SH-SY5Y (cell line): Measurements from ENCODE around the gene MAN1A2.

ENCODE experiments used
- GATA2 ChIP-seq: IDR thresholded peaks from 2 replicates; pipeline ENCODE4 v1.6.1; 2011; ENCODE audit warnings: mild to moderate bottlenecking, low read depth, low read length
- GATA3 ChIP-seq: IDR thresholded peaks from 2 replicates; pipeline ENCODE4 v1.6.1; 2011; ENCODE audit warnings: low read depth, mild to moderate bottlenecking, low read length, moderate library complexity

The MAN1A2 gene

DNA sequence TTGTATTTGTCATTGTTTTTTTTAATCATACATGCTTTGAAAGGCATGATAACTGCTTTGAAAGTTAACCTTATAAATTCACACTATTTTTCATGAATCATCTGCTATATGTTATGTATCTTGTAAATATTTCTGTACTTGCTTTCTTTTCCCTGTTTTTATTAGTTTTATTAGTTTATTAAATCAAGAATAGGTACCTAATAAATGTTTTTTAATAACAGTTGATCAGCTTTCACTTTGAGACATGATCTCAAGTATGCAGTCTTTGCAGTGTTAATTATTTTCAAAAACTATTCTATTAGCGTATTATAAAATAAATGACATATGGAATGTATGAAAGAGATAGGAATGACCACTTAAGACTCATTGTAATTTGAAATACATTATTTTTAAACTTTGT, 127.8 kb downstream of the MAN1A2 start:
- no peak for TF ChIP-seq GATA3
- no peak for TF ChIP-seq GATA2

DNA sequence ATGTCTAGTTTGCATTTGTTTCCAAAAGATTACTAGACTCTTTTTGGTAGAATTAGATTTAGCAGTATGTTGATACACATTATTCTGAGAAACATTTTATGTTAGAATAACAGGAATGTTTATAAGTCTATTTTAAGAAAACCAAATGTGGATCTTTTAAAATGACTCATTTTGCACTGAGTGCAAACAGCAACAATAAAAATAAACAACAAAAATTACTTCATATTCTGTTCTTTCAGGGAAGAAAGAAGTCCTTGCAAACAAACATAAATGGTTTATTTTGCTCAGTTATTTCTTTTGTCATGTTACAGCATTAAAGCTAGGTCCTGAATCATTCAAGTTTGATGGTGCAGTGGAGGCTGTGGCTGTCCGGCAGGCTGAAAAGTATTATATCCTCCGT, 131.8 kb downstream of the MAN1A2 start:
- TF ChIP-seq GATA2: no peak
- no peak for TF ChIP-seq GATA3

DNA sequence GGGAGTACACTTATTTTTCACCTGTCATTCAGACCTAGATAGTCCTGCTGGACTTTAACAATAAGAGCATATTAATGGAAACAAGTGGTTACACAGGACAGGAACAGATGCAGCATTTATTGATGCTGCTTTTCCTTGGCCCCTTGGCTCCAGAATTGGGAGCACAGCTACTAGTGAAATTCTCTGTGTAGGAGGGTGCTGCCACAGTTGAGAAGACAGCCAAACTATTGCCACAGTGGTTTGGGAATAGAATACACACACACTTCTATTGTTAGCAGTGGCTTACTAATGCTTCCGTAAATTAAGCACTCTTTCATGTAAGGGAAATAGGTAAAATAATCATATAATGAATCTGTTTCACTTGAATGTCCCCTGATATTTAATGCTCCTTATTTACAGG, 133.3 kb downstream of the MAN1A2 start:
- TF ChIP-seq GATA2 (no peak), GATA3 (no peak)

GRCh38 chr1:117501281-117501680, 134.0 kb downstream of the MAN1A2 start:
- TF ChIP-seq GATA3: no peak
- no peak for TF ChIP-seq GATA2

DNA sequence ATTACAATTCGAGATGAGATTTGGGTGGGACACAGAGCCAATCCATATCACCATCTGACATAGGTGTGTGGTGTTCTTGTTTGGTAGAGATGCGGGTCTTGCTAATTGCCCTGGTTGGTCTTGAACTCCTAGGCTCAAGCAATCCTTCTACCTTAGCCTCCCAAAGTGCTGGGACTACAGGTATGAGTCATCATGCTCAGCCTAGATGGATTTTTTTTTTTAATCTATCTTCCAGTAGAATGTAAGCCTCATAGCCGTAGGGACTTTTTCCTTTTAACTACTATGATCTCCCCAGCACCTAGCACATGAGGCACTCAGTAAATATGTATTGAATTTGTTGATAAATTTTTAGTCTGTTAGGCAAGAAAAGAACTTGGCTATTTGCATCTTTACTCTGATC, 144.0 kb downstream of the MAN1A2 start:
- no peak for TF ChIP-seq GATA3
- TF ChIP-seq GATA2: no peak

GRCh38 chr1:117512728-117513321, 145.6 kb downstream of the MAN1A2 start:
- TF ChIP-seq GATA2 (no peak), GATA3 (no peak)

GRCh38 chr1:117523111-117523510, 155.9 kb downstream of the MAN1A2 start:
- no peak for TF ChIP-seq GATA3

DNA sequence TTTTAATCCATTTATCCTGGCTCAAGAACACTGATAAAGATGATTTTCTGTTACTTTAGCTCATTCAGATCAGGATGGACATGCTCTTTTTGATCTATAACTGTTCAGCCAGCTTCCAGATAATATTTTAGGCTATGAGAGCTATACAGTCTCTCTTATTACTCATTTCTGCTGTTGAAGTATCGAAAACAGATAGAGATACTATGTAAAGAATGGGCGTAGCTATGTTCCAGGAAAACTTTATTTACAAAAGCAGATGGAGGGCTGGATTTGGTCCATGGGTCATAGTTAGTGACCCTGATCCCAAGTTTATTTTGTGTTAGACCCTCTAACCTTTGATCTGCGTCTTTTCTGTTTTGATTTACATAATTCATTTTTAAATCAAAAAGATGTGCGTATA, 159.8 kb downstream of the MAN1A2 start:
- TF ChIP-seq GATA2 (no peak), GATA3 (no peak)

GRCh38 chr1:117527566-117528102, 160.4 kb downstream of the MAN1A2 start:
- TF ChIP-seq GATA3: no peak
- no peak for TF ChIP-seq GATA2

GRCh38 chr1:117529683-117530082, 162.4 kb downstream of the MAN1A2 start:
- TF ChIP-seq GATA3: no peak
- no peak for TF ChIP-seq GATA2

DNA sequence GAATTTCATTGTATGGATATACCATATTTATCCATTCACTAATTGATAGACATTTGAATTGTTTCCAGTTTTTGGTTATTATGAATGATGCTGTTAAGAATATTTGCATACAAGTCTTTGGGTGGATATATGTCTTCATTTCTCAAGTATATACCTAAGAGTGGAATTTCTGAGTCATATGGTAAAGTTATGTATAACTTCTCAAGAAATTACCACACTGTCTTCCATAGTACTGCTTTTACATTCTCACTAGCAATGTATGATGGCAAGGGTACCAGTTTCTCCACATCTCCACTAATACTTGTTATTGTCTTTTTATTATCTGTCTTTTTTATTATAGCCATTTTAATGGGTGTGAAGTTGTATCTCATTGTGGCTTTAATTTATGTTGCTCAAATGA, 164.0 kb downstream of the MAN1A2 start:
- TF ChIP-seq GATA3: no peak
- TF ChIP-seq GATA2: no peak

DNA sequence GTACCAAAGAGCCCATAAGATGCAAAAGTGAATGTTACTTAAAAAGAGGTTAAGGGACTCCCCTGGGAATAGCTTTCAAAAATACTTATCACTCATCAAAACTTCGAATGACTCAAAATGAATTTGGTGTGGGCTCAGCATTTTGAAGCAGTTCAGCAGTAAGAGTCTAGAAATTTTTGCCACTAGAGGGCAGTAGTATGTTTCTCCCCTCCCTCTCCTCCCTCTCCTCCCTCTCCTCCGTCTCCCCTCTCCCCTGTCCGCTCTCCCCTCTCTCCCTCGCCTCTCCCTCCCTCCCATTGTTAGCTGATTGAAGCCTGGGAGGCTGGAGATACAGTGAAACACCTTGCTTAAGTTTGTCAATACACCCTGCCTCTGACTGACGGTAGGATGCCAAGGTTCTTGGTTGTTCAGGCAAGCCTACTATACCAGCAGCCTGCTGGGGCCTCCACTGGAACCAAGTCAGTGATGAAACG, 167.8 kb downstream of the MAN1A2 start:
- no peak for TF ChIP-seq GATA3
- no peak for TF ChIP-seq GATA2

DNA sequence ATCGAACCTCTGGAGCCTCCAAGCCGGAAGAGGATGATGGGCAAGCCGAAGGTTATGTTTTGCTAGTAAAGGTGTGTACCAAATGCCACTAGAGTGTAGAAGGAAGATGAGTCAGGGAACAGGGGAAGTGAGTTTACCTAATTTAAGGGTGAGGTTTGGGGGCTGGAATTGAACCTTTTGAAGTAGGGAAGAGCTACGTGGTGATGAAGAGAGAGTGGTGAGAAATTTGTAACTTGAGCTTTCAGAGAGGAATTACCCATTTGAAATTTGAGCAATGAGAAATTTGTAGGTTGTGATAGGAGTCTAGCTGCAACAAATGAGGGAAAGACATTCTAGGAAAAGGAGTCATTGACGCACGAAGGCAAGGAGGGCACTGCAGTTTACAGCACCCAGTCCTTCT, 168.6 kb downstream of the MAN1A2 start:
- TF ChIP-seq GATA3: no peak
- TF ChIP-seq GATA2: no peak

DNA sequence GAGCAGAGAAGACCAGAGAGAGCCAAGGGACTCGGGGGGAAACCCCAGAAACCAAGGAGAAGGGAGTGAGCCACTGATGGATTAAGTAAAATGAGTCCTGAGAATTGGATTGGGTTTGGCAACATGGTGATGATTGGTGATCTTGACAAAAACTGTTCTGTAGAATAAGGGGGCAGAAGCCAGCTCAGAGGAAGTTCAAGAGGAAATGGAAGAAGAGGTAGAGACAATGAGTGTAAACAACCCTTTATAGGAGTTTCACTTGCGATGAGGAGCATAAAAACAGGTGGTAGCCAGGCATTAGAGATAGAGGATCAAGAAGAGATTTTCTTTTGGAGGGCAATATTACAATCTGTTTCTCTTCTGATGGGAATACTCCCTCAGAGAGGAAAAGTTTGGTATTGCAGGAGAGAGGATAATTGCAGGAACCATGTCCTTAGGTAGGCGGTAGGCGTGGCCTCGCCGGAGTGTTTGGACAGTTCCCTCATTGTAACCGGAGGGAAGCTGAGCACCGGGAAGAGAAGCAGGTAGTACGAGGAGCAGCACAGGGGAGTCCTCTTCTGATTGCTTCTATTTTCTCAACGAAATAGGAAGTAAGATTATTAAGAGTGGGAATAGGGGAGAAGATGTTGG, 170.2 kb downstream of the MAN1A2 start:
- TF ChIP-seq GATA2 (no peak), GATA3 (no peak)

DNA sequence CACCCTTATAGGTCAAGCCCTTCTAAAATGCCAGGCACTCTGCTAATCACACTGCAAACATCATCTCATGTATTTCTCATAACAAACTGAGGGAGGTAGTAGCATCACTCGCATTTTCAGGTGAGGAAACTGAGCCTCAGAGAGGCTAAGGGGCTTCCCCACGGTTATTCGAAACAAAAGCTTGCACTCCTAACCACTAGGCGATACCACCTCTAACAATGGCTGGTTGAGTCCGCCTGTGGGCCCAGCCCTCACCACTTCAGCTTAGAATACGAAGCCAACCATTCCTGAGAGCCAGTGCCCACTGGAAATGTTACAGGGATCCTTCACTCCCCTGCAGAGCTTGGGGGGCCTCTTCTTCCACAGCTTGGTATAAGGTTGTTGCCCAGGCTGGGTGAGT, 173.3 kb downstream of the MAN1A2 start:
- TF ChIP-seq GATA2 (no peak), GATA3 (no peak)
